Left cardiac atrium (tissue), 4 donors: ENCODE measurements around the gene STEAP1. TPM values are rescaled to one million over a fixed set of nuclear protein-coding genes. Genes with fewer than 3 reads are reported as not detected.
"Not testable (repeated sequence)": the region's sequence is repeated elsewhere in the genome, so short reads cannot be mapped to it uniquely, and the experiment has no call there.

Experiments used
- ATAC-seq, 2 donors: fragments of 200-7000 bp; cut with Tn5 transposase; one replicate each; pipeline ENCODE4 v1.9.1; 2020; ENCODE audit warnings: mild to moderate bottlenecking in 2 of 2, moderate library complexity in 2 of 2
- DNase-seq: peaks from one replicate; pipeline ENCODE4 v3.0.0-alpha.2; 2020
- intact Hi-C, 2 donors: fragments of 100-400 bp; cut with DNase I; formaldehyde crosslinking; loops; one replicate each; pipeline versions ENCODE4 v1.14.1 to v1.15.1; 2022 to 2023
- total RNA-seq, 2 donors: library from RNA; stranded (reverse); fragmentation: NEBNext Ultra II Directional; extraction: Animal tissue kit (Norgen Biotek cat#: 25700); gene quantifications; one replicate each; pipeline ENCODE4 v1.2.1, GENCODE V29; 2021
- donor health status: DM: no; HTN: yes; CAD: no.
- donor health status: DM: no; HTN: yes; CAD: no; lungs with severe emphysema.
- donor health status: DM: yes; HTN: yes; CAD: no.
- donor health status: Dilated cardiomyopathy.

The STEAP1 gene
- total RNA-seq, 2 donors from 2014 or later, result 6.1 to 12.0 TPM

- ATAC-seq (no peak), DNase-seq (no peak)
- intact Hi-C loops, result loop anchor here in 1 of 2 donors (10.0 kb wide), 1 partner anchor 265 kb away; no protein-coding TSS in a partner anchor
Observed at GRCh38 chr7:90169891-90170290, 15.6 kb downstream of the STEAP1 start.

- ATAC-seq (no peak), DNase-seq (no peak)
- intact Hi-C loops, result no loop called here
Observed at GRCh38 chr7:90172121-90172520, 17.9 kb downstream of the STEAP1 start.

- ATAC-seq (no peak), DNase-seq (no peak)
- intact Hi-C loops, result no loop called here
Observed at GRCh38 chr7:90172624-90173023, 18.4 kb downstream of the STEAP1 start.

- no peak for ATAC-seq
- intact Hi-C loops, result no loop called here
Observed at GRCh38 chr7:90173127-90173844, 19.0 kb downstream of the STEAP1 start.

GRCh38 chr7:90175667-90176066, 21.4 kb downstream of the STEAP1 start:
- intact Hi-C loops, result no loop called here
- no peak for DNase-seq

More at GRCh38 chr7:90173127-90173844, 19.0 kb downstream of the STEAP1 start:
- DNase-seq, result no peak

GRCh38 chr7:90176195-90176594, 21.9 kb downstream of the STEAP1 start:
- DNase-seq (no peak), ATAC-seq (no peak)
- intact Hi-C loops, result no loop called here

More at GRCh38 chr7:90175667-90176066, 21.4 kb downstream of the STEAP1 start:
- no peak for ATAC-seq

GRCh38 chr7:90178166-90178565, 23.9 kb downstream of the STEAP1 start:
- ATAC-seq, result no peak
- intact Hi-C loops, result no loop called here
- DNase-seq, result no peak

- intact Hi-C loops, result no loop called here
- DNase-seq (no peak), ATAC-seq (peak in 1 of 2 donors; percentile 34)
Observed at GRCh38 chr7:90178679-90179278, 24.5 kb downstream of the STEAP1 start.

- intact Hi-C loops, result no loop called here
- DNase-seq, result no peak
- ATAC-seq, result no peak
Observed at GRCh38 chr7:90180011-90180585, 25.8 kb downstream of the STEAP1 start.

- ATAC-seq, result no peak
- intact Hi-C loops, result no loop called here
Observed at GRCh38 chr7:90180649-90181048, 26.4 kb downstream of the STEAP1 start.

GRCh38 chr7:90181485-90181884, 27.2 kb downstream of the STEAP1 start:
- intact Hi-C loops, result no loop called here
- DNase-seq, result no peak
- ATAC-seq, result no peak

More at GRCh38 chr7:90180649-90181048, 26.4 kb downstream of the STEAP1 start:
- DNase-seq, result no peak

- DNase-seq, intact Hi-C loops, ATAC-seq: not testable (repeated sequence)
Observed at GRCh38 chr7:90186290-90186689, 32.0 kb downstream of the STEAP1 start.

- DNase-seq (no peak), ATAC-seq (no peak)
- intact Hi-C loops, result no loop called here
Observed at GRCh38 chr7:90187507-90188050, 33.3 kb downstream of the STEAP1 start.

- ATAC-seq, result no peak
- intact Hi-C loops, result no loop called here
Observed at GRCh38 chr7:90188281-90188680, 34.0 kb downstream of the STEAP1 start.

GRCh38 chr7:90190995-90191394, 36.7 kb downstream of the STEAP1 start:
- intact Hi-C loops, result no loop called here
- DNase-seq (no peak), ATAC-seq (no peak)

More at GRCh38 chr7:90188281-90188680, 34.0 kb downstream of the STEAP1 start:
- no peak for DNase-seq

GRCh38 chr7:90191648-90192047, 37.4 kb downstream of the STEAP1 start:
- ATAC-seq, result no peak
- no peak for DNase-seq
- intact Hi-C loops, result no loop called here

- DNase-seq, result no peak
- intact Hi-C loops, result no loop called here
- ATAC-seq, result no peak
Observed at GRCh38 chr7:90192876-90193750, 38.8 kb downstream of the STEAP1 start.

GRCh38 chr7:90194911-90195809, 40.9 kb downstream of the STEAP1 start:
- ATAC-seq (peak in 1 of 2 donors; percentile 65), DNase-seq (no peak)
- intact Hi-C loops, result no loop called here
